Upper lobe of left lung (tissue), 6 donors: ENCODE measurements around the gene MYZAP. TPM values are rescaled to one million over a fixed set of nuclear protein-coding genes. Genes with fewer than 3 reads are reported as not detected.

Experiments used
- ATAC-seq, 2 donors: fragments of 200-7000 bp; cut with Tn5 transposase; one replicate each; pipeline ENCODE4 v1.9.1; 2022; ENCODE audit warnings: mild to moderate bottlenecking in 2 of 2, moderate library complexity in 2 of 2; ENCODE audit not compliant: low FRiP score in 2 of 2
- DNase-seq, 2 donors: peaks; one replicate each; pipeline ENCODE4 v3.0.0-alpha.2; 2019 to 2020
- H3K27ac ChIP-seq, 4 donors: fragments of 200-600 bp; sonication (generic); one replicate each; pipeline ENCODE4 v1.5.1; 2016 to 2019
- H3K27me3 ChIP-seq, 4 donors: fragments of 200-600 bp; sonication (generic); one replicate each; pipeline ENCODE4 v1.5.1; 2017 to 2019
- H3K36me3 ChIP-seq, 4 donors: fragments of 200-600 bp; sonication (generic); one replicate each; pipeline ENCODE4 v1.5.1; 2016 to 2019
- H3K4me1 ChIP-seq, 4 donors: fragments of 200-600 bp; sonication (generic); one replicate each; pipeline ENCODE4 v1.5.1; 2018 to 2019
- H3K4me3 ChIP-seq, 4 donors: fragments of 200-600 bp; sonication (generic); one replicate each; pipeline ENCODE4 v1.5.1; 2017 to 2019; ENCODE audit warnings: mild to moderate bottlenecking in 2 of 4, moderate library complexity in 1 of 4
- H3K9me3 ChIP-seq, 4 donors: fragments of 200-600 bp; sonication (generic); one replicate each; pipeline ENCODE4 v1.5.1; 2018 to 2019
- CTCF ChIP-seq, 6 experiments: fragments of 450-650 bp in 4 of 6; fragments of 200-600 bp in 2 of 6; sonication (generic) in 2 of 6; IDR thresholded peaks; one replicate each; pipeline ENCODE4 v1.5.1; 2016 to 2019; ENCODE audit warnings: antibody characterized with exemption in 6 of 6
- EP300 ChIP-seq, 4 donors: sonication (generic); formaldehyde crosslinking; IDR thresholded peaks; one replicate each; pipeline ENCODE4 v1.5.1; 2017; ENCODE audit warnings: antibody characterized with exemption in 4 of 4, control low read depth in 2 of 4
- POLR2A ChIP-seq, 4 donors: fragments of 450-650 bp; IDR thresholded peaks; one replicate each; pipeline ENCODE4 v1.5.1; 2016 to 2017; ENCODE audit warnings: antibody characterized with exemption in 4 of 4, mild to moderate bottlenecking in 2 of 4
- POLR2AphosphoS5 ChIP-seq, 2 donors: sonication (generic); formaldehyde crosslinking; IDR thresholded peaks; one replicate each; pipeline ENCODE4 v1.5.1; 2017; ENCODE audit warnings: antibody characterized with exemption in 2 of 2
- WGBS, 2 donors: methylation state at CpG; one replicate each; pipeline ENCODE4 v1.1.5; 2017 to 2018; 5-methylcytosine and 5-hydroxymethylcytosine counted together
- total RNA-seq, 6 donors: library from RNA; depleted of rRNA in 4 of 6; stranded (reverse); fragments of >200 nt in 4 of 6; gene quantifications; one replicate each; pipeline versions ENCODE4 v1.1.0 to v1.2.1, GENCODE V29; 2016 to 2021
- donor health status: DM: no; HTN: no; CAD: no; lungs with moderate emphysema.
- donor health status: DM: no; HTN: yes; CAD: no; lungs with severe emphysema.

Gene MYZAP
- total RNA-seq, 6 donors from 2014 or later: 22.0 to 54.3 (median 30.4) TPM

- peaks cover 0 to 17% (median 9%) of the 10 kb centered on the region in 4 donors for H3K4me1 ChIP-seq
- TF ChIP-seq CTCF (IDR thresholded peaks at IDR 0.05): no peak
- no peak for TF ChIP-seq EP300 (IDR thresholded peaks at IDR 0.05)
- TF ChIP-seq POLR2AphosphoS5 (IDR thresholded peaks at IDR 0.05): no peak
- no peak for TF ChIP-seq POLR2A (IDR thresholded peaks at IDR 0.05)
- 80 to 82% methylated on average over 5 of the region's 5 CpGs for WGBS, 2 donors
- no peak overlapping the region for H3K4me3 ChIP-seq
- no peak for ATAC-seq
- H3K9me3 ChIP-seq: peaks cover 0 to 15% (median 10%) of the 10 kb centered on the region in 4 donors
- DNase-seq: no peak
- no peaks in the 10 kb centered on the region for H3K27me3 ChIP-seq
- no peaks in the 10 kb centered on the region for H3K36me3 ChIP-seq
- H3K27ac ChIP-seq: no peak overlapping the region
These were observed 10.8 kb upstream of the MYZAP start for GRCh38 chr15:57580866-57581265.

- WGBS, 2 donors: 82 to 86% methylated on average over 1 of the region's 1 CpG
These were observed 9.6 kb upstream of the MYZAP start for GRCh38 chr15:57582090-57582489.

GRCh38 chr15:57583282-57583681 lies 8.4 kb upstream of the MYZAP start:
- H3K27ac ChIP-seq: no peak overlapping the region
- DNase-seq (no peak), ATAC-seq (no peak)
- H3K4me1 ChIP-seq: peaks cover 3 to 20% (median 18%) of the 10 kb centered on the region in 4 donors
- WGBS, 2 donors: 83 to 84% methylated on average over 2 of the region's 2 CpGs
- no peak for TF ChIP-seq CTCF (IDR thresholded peaks at IDR 0.05)
- no peak for TF ChIP-seq POLR2A (IDR thresholded peaks at IDR 0.05)
- TF ChIP-seq POLR2AphosphoS5 (IDR thresholded peaks at IDR 0.05): no peak
- H3K4me3 ChIP-seq: no peak overlapping the region
- peaks cover 0 to 15% (median 10%) of the 10 kb centered on the region in 4 donors for H3K9me3 ChIP-seq
- no peaks in the 10 kb centered on the region for H3K36me3 ChIP-seq
- H3K27me3 ChIP-seq: no peaks in the 10 kb centered on the region

More at GRCh38 chr15:57582090-57582489, 9.6 kb upstream of the MYZAP start:
- Histone ChIP-seq H3K4me3 (no peak overlapping the region), H3K4me1 (peaks cover 5 to 17% (median 12%) of the 10 kb centered on the region in 4 donors), H3K27me3 (no peaks in the 10 kb centered on the region), H3K9me3 (peaks cover 0 to 15% (median 10%) of the 10 kb centered on the region in 4 donors), H3K36me3 (no peaks in the 10 kb centered on the region), H3K27ac (no peak overlapping the region)
- TF ChIP-seq POLR2AphosphoS5 (IDR thresholded peaks at IDR 0.05) (no peak), POLR2A (IDR thresholded peaks at IDR 0.05) (no peak), CTCF (IDR thresholded peaks at IDR 0.05) (no peak), EP300 (IDR thresholded peaks at IDR 0.05) (no peak)
- DNase-seq: no peak
- ATAC-seq: no peak

GRCh38 chr15:57583720-57584119 lies 8.0 kb upstream of the MYZAP start:
- no peak for DNase-seq
- 92 to 93% methylated on average over 3 of the region's 3 CpGs for WGBS, 2 donors
- H3K4me1 ChIP-seq: peaks cover 3 to 21% (median 18%) of the 10 kb centered on the region in 4 donors
- TF ChIP-seq CTCF (IDR thresholded peaks at IDR 0.05) (no peak), EP300 (IDR thresholded peaks at IDR 0.05) (no peak), POLR2A (IDR thresholded peaks at IDR 0.05) (no peak), POLR2AphosphoS5 (IDR thresholded peaks at IDR 0.05) (no peak)
- no peak overlapping the region for H3K4me3 ChIP-seq
- H3K27me3 ChIP-seq: no peaks in the 10 kb centered on the region
- no peaks in the 10 kb centered on the region for H3K36me3 ChIP-seq
- H3K9me3 ChIP-seq: peaks cover 0 to 15% (median 10%) of the 10 kb centered on the region in 4 donors
- ATAC-seq: no peak
- no peak overlapping the region for H3K27ac ChIP-seq
